Muscle layer of colon (tissue), 2 donors: ENCODE measurements around the gene RASGRP3.

Source experiments
- H3K27ac ChIP-seq: one replicate; pipeline ENCODE4 v1.7.0; 2013; ENCODE audit warnings: low read depth, mild to moderate bottlenecking, low read length, moderate library complexity
- H3K27me3 ChIP-seq, 2 donors: one replicate each; pipeline ENCODE4 v1.7.0; 2013; ENCODE audit warnings: low read length in 2 of 2, mild to moderate bottlenecking in 2 of 2; ENCODE audit not compliant: insufficient read depth in 2 of 2, control insufficient read depth in 1 of 2
- H3K36me3 ChIP-seq: one replicate; pipeline ENCODE4 v1.7.0; 2013; ENCODE audit warnings: mild to moderate bottlenecking, low read length; ENCODE audit not compliant: insufficient read depth
- H3K4me1 ChIP-seq: one replicate; pipeline ENCODE4 v1.7.0; 2013; ENCODE audit warnings: mild to moderate bottlenecking, low read length; ENCODE audit not compliant: insufficient read depth
- H3K4me3 ChIP-seq, 2 donors: one replicate each; pipeline ENCODE4 v1.7.0; 2013; ENCODE audit warnings: low read length in 2 of 2, low read depth in 1 of 2, mild to moderate bottlenecking in 1 of 2, moderate library complexity in 1 of 2
- H3K9ac ChIP-seq: one replicate; pipeline ENCODE4 v1.7.0; 2013; ENCODE audit warnings: low read length
- H3K9me3 ChIP-seq: one replicate; pipeline ENCODE4 v1.7.0; 2013; ENCODE audit warnings: mild to moderate bottlenecking, low read length
- donor health status: abdominal sarcoma.
- donor health status: Adenocarcinoma of cecum.

Gene RASGRP3

DNA sequence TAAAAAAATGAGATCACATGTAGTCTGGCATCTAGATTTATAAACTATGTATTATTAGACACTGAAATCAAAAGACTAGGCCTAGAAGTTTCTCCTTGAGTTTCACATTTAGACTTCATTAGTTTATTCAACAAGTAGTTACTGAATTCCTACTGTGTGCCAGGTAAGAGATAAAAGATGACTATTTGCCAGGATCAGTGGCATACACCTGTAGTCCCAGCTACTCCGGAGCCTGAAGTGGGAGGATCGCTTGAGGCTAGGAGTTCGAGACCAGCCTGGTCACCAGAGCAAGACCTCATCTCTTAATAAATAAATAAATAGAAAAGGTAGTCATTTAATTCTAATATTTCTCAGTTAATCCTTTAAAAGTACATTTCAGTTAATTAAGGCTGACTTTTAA is 120.6 kb downstream of the RASGRP3 start:
- Histone ChIP-seq H3K27me3 (no peaks in the 10 kb centered on the region), H3K9ac (no peak overlapping the region), H3K9me3 (no peaks in the 10 kb centered on the region), H3K36me3 (peaks cover 20% of the 10 kb centered on the region), H3K4me1 (peaks cover 22% of the 10 kb centered on the region), H3K4me3 (no peak overlapping the region), H3K27ac (no peak overlapping the region)

DNA sequence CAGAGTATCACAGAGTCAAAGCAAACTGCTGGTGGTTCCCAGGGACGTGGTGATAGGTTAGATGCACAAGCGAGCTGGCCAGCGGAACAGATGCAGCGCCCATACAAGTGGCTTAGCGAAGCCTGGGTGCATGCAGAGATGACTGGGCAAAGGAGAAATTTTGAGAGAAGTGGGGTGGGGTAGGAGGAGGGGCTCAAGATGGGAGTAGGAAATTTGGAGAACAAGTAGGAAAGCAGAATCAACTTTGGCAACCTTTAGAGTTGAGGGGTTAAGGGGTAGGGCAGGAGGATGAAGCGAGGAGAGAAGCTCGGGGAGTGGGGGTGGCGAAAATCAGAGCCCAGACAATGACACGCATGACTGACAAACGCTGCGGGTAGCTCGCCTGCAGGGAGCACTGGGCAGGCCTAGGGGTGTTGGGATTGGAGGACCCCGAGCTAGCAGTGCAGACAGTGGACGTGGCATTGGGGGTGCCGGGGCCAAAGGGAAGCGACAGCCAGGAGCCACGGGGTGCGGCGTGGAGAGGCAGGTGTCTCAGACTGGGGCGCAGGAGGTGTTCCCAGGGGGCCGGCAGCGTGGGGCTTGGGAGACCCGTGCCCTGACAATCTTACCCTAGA is 122.2 kb downstream of the RASGRP3 start:
- Histone ChIP-seq H3K36me3 (peaks cover 9% of the 10 kb centered on the region), H3K27ac (peak overlapping the region; percentile 43), H3K4me3 (peak overlapping the region; percentile 78 to 98), H3K9me3 (no peaks in the 10 kb centered on the region), H3K9ac (peak overlapping the region; percentile 68), H3K4me1 (peaks cover 22% of the 10 kb centered on the region), H3K27me3 (no peaks in the 10 kb centered on the region)

DNA sequence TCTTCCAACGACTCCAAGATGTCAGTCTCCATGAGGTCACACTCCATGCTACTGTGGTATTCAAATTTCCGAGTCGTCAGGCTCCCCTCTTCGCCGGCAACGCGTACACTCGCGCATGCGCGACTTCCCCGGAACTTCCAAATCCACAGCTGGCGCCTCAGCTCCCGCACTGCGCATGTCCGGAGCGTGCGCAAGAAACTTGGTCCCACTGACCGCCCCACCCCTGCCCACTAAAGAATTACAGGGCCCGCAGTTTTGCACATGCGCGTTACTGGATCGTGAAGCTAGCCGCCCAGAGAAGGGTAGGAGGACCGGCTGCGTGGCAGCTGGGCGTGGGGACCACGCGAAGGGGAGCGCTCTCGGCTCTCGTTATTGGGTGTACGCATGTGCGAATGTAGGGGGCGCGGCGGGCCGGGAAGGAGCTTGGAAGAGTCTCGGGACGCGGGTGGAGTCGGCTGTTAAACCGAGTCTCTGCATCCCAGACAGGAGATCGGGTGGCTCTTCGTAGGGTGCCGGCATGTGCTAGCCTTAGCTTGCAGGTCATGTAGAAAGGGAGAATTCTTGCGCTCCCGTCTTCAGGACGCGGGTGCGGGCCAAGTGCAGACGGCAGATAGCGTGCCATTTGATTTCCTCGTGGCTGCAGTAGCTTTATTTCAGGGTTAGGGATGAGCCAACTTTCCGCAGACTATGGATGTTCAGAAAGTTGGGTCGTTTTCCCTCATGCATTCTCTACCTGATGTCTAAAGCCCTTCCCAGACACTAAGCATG is 122.9 kb downstream of the RASGRP3 start, which contains the start of gene FAM98A:
Gene FAM98A (minus strand): TSS at position 125 of the 768 bp plus-strand sequence. CDS start 78 bp downstream, at position 47.
- H3K27me3 ChIP-seq = no peaks in the 10 kb centered on the region
- H3K27ac ChIP-seq = peak within 1 kb of the TSS; percentile 43
- peak within 1 kb of the TSS; percentile 78 to 98 for H3K4me3 ChIP-seq
- peak within 1 kb of the TSS; percentile 68 for H3K9ac ChIP-seq
- peaks cover 4% of the 10 kb centered on the region for H3K36me3 ChIP-seq
- H3K9me3 ChIP-seq = no peaks in the 10 kb centered on the region
- H3K4me1 ChIP-seq = peaks cover 22% of the 10 kb centered on the region

DNA sequence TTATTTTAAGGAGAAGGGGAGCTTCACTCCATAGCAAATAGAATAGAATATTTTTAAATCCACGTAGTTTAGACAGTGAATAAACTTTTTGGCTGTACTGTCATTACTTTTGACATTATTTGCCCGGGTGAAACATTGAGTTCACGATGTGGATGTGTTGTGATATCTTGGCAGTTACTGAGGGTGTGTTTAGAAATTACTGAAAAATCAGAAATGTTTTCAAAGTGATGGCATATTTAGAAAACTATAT is 123.4 kb downstream of the RASGRP3 start:
- no peaks in the 10 kb centered on the region for H3K27me3 ChIP-seq
- H3K4me1 ChIP-seq = peaks cover 22% of the 10 kb centered on the region
- H3K36me3 ChIP-seq = peaks cover 4% of the 10 kb centered on the region
- no peaks in the 10 kb centered on the region for H3K9me3 ChIP-seq
- peak overlapping the region; percentile 37 for H3K9ac ChIP-seq
- peak overlapping the region; percentile 78 to 98 for H3K4me3 ChIP-seq
- peak overlapping the region; percentile 38 for H3K27ac ChIP-seq

DNA sequence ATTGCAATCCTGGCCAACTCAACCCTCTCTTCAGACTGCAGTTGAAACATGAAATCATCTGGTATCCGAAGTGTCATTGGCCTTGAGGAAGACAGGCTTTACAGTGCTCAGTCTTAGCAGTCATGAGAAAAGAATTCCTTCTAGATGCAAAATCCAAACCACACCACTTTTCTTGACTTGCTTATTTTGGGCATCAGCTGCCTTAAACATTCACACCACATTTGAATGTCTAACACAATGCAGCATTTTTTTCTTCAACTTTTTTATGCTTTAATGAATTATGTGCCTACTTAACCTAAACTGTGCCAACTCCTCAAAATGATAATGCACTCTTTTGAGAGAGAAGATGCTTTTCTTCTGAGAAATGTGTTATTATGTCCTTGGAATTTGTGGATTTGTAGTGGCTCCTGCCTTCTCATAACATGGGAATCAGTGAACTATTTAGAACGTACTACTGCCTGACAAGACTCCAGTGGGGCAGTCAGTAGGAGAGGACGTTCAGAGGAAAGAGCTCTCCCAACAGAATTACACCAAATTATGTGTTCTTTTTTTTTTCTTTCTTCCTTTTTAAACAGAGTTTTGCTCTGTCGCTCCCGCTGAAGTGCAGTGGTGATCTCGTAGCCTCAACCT is 125.9 kb downstream of the RASGRP3 start:
- Histone ChIP-seq H3K4me1 (peaks cover 17% of the 10 kb centered on the region), H3K27me3 (no peaks in the 10 kb centered on the region), H3K4me3 (no peak overlapping the region), H3K9ac (no peak overlapping the region), H3K27ac (no peak overlapping the region), H3K9me3 (no peaks in the 10 kb centered on the region), H3K36me3 (no peaks in the 10 kb centered on the region)

DNA sequence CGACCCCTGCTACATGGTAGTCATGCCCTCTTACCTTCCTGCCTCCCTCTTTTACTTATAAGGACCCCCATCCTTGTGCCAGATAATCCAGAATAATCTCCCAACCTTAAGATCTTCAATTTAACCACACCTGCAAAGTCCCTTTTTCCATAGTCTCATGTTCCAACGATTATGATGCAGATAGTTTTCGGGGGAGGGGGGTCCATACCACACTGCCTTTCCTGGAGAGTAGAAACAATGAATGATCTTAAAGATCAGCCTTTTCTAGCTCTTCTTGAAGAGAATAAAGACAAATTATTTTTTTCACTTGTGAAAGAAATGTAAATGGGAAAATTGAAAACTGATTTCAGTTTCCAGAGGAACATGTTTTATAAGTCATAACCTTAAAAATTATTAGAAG is 127.0 kb downstream of the RASGRP3 start:
- Histone ChIP-seq H3K4me3 (no peak overlapping the region), H3K9me3 (no peaks in the 10 kb centered on the region), H3K36me3 (no peaks in the 10 kb centered on the region), H3K27ac (no peak overlapping the region), H3K27me3 (no peaks in the 10 kb centered on the region), H3K4me1 (peaks cover 8% of the 10 kb centered on the region), H3K9ac (no peak overlapping the region)

DNA sequence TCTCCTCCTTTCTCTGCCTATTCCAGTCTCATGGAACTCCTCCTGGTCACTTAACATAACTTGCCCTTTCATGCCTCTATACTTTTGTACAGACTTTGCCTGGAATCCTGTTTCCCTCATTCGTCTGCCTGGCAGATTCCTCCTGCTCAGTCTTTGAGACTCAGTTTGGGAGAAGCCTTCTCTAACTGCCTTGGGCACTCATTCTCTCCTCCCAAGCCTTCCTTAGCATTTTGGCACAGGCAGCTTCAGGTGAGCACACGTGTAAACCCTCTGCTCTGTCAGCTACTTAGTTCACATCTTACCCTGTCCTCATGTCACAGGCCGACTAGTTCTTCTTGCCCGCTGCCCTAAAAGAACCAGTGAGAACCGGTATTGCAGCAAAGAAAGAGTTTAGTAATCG is 128.6 kb downstream of the RASGRP3 start:
- no peaks in the 10 kb centered on the region for H3K27me3 ChIP-seq
- H3K9me3 ChIP-seq = no peaks in the 10 kb centered on the region
- peaks cover 4% of the 10 kb centered on the region for H3K4me1 ChIP-seq
- no peak overlapping the region for H3K4me3 ChIP-seq
- no peak overlapping the region for H3K9ac ChIP-seq
- H3K36me3 ChIP-seq = no peaks in the 10 kb centered on the region
- H3K27ac ChIP-seq = no peak overlapping the region

DNA sequence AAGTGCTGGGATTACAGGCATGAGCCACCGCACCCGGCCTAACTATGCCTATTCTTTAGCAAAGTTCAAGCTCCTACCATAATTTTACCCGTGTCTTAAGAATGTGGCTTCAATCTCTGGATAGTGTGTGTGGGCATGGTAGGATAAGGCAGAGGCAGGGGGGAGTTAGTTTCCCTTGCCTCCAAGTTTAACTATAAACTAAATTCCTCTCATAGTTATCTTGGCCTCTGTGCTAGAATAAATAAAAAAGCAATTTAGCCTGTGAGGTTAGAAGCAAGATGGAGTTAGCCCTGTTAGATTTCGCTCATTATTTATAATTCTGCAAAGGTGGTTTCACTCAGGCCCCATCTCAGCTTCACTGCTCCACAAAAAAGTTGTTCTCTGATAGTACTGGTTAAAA is 129.7 kb downstream of the RASGRP3 start:
- Histone ChIP-seq H3K9ac (no peak overlapping the region), H3K4me1 (peaks cover 3% of the 10 kb centered on the region), H3K27ac (no peak overlapping the region), H3K36me3 (no peaks in the 10 kb centered on the region), H3K9me3 (no peaks in the 10 kb centered on the region), H3K27me3 (no peaks in the 10 kb centered on the region), H3K4me3 (no peak overlapping the region)

DNA sequence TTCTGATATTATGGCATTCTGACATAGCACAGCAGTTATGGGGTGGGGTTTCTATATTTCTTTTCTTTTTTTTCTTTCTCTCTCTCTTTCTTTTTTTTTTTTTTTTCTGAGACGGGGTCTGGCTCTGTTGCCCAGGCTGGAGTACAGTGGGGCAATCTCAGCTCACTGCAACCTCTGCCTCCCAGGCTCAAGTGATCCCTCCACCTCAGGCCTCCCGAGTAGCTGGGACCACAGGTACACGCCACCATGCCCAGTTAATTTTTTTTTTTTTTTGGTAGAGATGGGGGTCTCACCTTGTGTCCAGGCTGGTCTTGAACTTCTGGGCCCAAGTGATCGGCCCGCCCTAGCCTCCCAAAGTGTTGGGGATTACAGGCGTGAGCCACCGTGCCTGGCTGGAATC is 130.2 kb downstream of the RASGRP3 start:
- Histone ChIP-seq H3K9ac (no peak overlapping the region), H3K9me3 (no peaks in the 10 kb centered on the region)

DNA sequence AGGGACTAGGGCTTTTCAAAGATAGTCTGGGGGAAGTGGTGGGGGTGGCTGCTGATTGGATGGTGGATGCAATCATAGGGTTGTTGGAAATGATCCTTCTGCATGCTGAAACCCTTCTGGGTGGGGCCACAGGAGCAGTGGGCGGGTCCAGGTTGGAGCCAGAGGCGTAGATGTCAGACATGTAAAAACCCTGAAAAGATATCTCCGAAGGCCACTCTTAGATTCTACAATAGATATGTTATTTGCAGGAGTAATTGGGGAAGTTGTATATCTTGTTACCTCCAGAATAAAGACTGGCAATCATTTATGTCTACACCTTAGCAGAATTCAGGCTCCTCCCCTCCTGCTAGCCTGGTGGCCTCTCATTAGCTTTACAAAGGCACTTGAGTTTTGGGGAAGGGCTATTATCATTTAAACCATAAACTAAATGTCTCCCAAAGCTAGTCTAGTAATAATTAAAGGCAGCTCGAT is 130.8 kb downstream of the RASGRP3 start:
- H3K4me3 ChIP-seq = no peak overlapping the region
- no peaks in the 10 kb centered on the region for H3K9me3 ChIP-seq
- H3K27ac ChIP-seq = no peak overlapping the region
- no peaks in the 10 kb centered on the region for H3K36me3 ChIP-seq
- H3K27me3 ChIP-seq = no peaks in the 10 kb centered on the region
- H3K4me1 ChIP-seq = peaks cover 3% of the 10 kb centered on the region
- H3K9ac ChIP-seq = no peak overlapping the region

More for the DNA sequence above, 130.2 kb downstream of the RASGRP3 start:
- no peak overlapping the region for H3K4me3 ChIP-seq
- H3K4me1 ChIP-seq = peaks cover 3% of the 10 kb centered on the region
- no peaks in the 10 kb centered on the region for H3K36me3 ChIP-seq
- no peaks in the 10 kb centered on the region for H3K27me3 ChIP-seq
- H3K27ac ChIP-seq = no peak overlapping the region

DNA sequence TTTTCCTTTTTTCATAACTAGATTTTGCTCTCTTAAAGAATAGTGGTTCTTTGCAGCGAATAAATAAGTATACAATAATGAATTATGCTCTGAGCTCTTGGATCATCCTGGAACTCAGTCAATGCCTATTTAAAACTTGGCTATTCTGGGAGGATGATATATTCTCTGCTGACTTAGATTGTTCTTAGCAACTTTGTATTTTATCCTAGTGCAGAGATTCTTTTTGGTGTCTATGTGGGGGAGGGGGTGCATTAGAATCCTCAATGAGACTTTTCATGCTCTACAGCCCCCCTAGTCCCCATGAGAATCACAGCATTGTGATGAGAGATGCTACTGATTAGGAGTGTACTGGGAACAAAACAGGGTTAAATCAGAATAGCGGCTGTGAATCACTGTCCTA is 131.5 kb downstream of the RASGRP3 start:
- Histone ChIP-seq H3K36me3 (no peaks in the 10 kb centered on the region), H3K4me3 (no peak overlapping the region), H3K4me1 (peaks cover 3% of the 10 kb centered on the region), H3K27me3 (no peaks in the 10 kb centered on the region), H3K27ac (no peak overlapping the region), H3K9ac (no peak overlapping the region), H3K9me3 (no peaks in the 10 kb centered on the region)
